Measurements from ENCODE around the gene TFRC. TPM values are rescaled to one million over a fixed set of nuclear protein-coding genes. Genes with fewer than 3 reads are reported as not detected.
"Not testable (repeated sequence)": the region's sequence is repeated elsewhere in the genome, so short reads cannot be mapped to it uniquely, and the experiment has no call there.

TFRC gene
- total RNA-seq, 2 donors from 2014 or later: 132 to 282 TPM

DNA sequence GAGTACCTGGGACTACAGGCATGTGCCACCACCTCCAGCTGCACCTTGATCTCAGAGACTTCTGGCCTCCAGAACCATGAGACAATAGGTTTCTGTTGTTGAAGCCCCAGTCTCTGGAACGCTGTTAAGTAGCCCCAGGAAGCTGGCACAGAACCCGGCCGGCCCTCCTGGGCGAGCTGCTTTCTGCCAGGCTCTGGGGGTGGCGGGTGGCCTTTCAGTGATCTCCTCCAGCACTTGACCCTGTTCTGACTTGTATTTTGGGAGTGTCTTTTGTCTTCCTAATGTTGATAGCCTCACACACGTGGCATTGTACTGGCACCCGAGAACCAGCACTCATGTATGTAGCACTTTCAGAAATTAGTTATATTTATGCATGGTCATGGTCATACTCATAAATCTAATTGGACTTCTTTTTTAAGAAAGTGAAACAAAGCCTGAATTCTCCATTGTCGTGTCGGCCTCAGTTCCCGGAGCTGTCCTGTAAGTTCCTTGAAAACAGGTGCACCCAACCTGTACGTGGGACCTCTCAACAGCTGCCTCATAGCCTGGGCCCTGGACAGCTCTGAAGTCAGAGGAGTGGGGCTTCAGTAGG is 74.0 kb downstream of the TFRC start:
- intact Hi-C loops (cut with DNase I): no loop called here
- H3K9me3 ChIP-seq: no peaks in the 10 kb centered on the region
- DNase-seq: no peak

DNA sequence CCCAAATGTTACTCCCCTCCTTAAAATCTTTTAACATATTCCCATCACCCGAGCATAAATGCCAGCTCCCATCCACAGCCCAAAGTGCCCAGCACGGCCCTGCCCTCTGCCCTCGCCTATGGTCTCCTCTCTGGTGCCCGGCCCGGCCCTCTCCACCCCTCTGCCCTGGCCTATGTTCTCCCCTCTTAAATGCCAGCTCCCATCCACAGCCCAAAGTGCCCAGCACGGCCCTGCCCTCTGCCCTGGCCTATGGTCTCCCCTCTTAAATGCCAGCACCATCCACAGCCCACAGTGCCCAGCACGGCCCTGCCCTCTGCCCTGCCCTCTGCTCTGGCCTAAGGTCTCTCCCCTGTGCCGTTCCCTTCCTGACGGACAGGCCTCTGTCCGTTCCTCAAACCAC is 76.6 kb downstream of the TFRC start:
- not testable (repeated sequence) for H3K4me3 ChIP-seq, DNase-seq

More for the DNA sequence above, 74.0 kb downstream of the TFRC start:
- H3K36me3 ChIP-seq: no peaks in the 10 kb centered on the region
- H3K27me3 ChIP-seq: no peaks in the 10 kb centered on the region
- no peak overlapping the region for H3K4me3 ChIP-seq
- TF ChIP-seq, protein P1, sequence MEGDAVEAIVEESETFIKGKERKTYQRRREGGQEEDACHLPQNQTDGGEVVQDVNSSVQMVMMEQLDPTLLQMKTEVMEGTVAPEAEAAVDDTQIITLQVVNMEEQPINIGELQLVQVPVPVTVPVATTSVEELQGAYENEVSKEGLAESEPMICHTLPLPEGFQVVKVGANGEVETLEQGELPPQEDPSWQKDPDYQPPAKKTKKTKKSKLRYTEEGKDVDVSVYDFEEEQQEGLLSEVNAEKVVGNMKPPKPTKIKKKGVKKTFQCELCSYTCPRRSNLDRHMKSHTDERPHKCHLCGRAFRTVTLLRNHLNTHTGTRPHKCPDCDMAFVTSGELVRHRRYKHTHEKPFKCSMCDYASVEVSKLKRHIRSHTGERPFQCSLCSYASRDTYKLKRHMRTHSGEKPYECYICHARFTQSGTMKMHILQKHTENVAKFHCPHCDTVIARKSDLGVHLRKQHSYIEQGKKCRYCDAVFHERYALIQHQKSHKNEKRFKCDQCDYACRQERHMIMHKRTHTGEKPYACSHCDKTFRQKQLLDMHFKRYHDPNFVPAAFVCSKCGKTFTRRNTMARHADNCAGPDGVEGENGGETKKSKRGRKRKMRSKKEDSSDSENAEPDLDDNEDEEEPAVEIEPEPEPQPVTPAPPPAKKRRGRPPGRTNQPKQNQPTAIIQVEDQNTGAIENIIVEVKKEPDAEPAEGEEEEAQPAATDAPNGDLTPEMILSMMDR (IDR thresholded peaks at IDR 0.05): no peak
- H3K4me1 ChIP-seq: no peaks in the 10 kb centered on the region
- H3K27ac ChIP-seq: no peak overlapping the region
- H3K9ac ChIP-seq (ENCODE audit: low read depth in 2 of 2, low read length in 2 of 2): no peak overlapping the region

DNA sequence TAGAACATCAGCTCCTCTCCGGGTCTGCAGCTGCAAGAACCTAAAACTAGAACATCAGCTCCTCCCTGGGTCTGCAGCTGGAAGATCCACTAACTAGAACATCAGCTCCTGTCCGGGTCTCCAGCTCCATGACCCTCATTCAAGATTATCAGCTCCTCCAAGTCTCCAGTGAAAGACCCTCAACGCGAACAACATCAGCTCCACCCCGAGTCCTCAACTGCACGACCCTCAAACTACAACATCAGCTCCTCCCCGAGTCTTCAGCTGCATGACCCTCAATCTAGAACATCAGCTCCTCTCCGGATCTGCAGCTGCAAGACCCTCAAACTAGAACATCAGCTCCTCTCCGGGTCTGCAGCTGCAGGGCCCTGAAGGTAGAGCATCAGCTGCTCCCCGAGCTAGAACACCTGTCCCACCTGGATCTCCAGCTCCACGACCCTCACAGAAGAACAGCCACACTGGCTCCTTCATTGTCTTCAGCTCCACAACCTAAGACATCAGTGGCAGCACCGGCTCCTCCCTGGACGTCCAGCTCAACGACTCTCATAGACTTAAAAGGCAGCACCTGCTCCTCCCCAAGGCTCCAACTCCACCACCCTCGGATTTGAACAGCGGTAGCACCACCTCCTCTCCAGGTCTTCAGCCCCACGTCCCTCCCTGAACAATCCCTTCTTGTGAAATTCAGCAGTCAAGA is 77.4 kb downstream of the TFRC start:
- DNase-seq; H3K4me1 ChIP-seq; H3K9ac ChIP-seq (ENCODE audit: low read depth in 2 of 2, low read length in 2 of 2); intact Hi-C loops (cut with DNase I); H3K4me3 ChIP-seq; H3K9me3 ChIP-seq; H3K36me3 ChIP-seq; H3K27me3 ChIP-seq; H3K27ac ChIP-seq: not testable (repeated sequence)

More for the DNA sequence above, 76.6 kb downstream of the TFRC start:
- H3K27me3 ChIP-seq; H3K27ac ChIP-seq; intact Hi-C loops (cut with DNase I); H3K36me3 ChIP-seq; H3K4me1 ChIP-seq; H3K9me3 ChIP-seq; H3K9ac ChIP-seq (ENCODE audit: low read depth in 2 of 2, low read length in 2 of 2): not testable (repeated sequence)

DNA sequence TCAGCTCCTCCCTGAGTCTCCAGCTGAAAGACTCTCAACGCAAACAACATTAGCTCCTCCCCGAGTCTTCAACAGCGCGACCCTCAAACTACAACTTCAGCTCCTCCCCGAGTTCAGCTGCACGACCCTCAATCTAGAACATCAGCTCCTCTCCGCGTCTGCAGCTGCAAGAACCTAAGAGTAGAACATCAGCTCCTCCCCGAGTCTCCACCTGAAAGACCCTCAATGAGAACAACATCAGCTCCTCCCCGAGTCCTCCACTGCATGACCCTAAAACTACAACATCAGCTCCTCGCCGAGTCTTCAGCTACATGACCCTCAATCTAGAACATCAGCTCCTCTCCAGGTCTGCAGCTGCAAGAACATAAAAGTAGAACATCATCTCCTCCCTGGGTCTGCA is 78.3 kb downstream of the TFRC start:
- TF ChIP-seq, protein P1 (IDR thresholded peaks at IDR 0.05): no peak
- no peaks in the 10 kb centered on the region for H3K9me3 ChIP-seq
- H3K27ac ChIP-seq: no peak overlapping the region
- no peaks in the 10 kb centered on the region for H3K4me1 ChIP-seq
- no peak overlapping the region for H3K4me3 ChIP-seq
- no peak overlapping the region for H3K9ac ChIP-seq (ENCODE audit: low read depth in 2 of 2, low read length in 2 of 2)
- intact Hi-C loops (cut with DNase I): no loop called here
- DNase-seq: no peak
- no peaks in the 10 kb centered on the region for H3K36me3 ChIP-seq
- H3K27me3 ChIP-seq: no peaks in the 10 kb centered on the region

DNA sequence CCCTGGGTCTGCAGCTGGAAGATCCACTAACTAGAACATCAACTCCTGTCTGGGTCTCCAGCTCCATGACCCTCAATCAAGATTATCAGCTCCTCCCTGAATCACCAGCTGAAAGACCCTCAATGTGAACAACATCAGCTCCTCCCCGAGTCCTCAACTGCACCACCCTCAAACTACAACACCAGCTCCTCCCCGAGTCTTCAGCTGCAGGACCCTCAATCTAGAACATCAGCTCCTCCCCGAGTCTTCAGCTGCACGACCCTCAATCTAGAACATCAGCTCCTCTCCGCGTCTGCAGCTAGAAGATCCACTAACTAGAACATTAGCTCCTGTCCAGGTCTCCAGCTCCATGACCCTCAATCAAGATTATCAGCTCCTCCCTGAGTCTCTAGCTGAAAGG is 79.2 kb downstream of the TFRC start:
- H3K9me3 ChIP-seq; H3K36me3 ChIP-seq; H3K27ac ChIP-seq; H3K27me3 ChIP-seq; H3K4me1 ChIP-seq; DNase-seq; H3K9ac ChIP-seq (ENCODE audit: low read depth in 2 of 2, low read length in 2 of 2); H3K4me3 ChIP-seq; intact Hi-C loops (cut with DNase I): not testable (repeated sequence)

DNA sequence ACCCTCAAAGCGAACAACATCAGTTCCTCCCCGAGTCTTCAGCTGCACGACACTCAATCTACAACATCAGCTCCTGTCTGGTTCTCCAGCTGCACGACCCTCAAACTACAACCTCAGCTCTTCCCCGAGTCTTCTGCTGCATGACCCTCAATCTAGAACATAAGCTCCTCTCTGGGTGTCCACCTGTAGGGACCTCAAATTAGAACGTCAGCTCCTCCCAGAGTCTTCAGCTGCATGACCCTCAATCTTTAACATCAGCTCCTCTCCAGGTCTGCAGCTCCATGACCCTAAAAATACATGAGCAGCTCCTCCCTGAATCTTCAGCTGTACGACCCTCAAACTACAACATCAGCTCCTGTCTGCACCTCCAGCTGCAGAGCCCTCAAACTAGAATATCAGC is 80.7 kb downstream of the TFRC start:
- DNase-seq; H3K9ac ChIP-seq (ENCODE audit: low read depth in 2 of 2, low read length in 2 of 2); H3K36me3 ChIP-seq; intact Hi-C loops (cut with DNase I); H3K4me1 ChIP-seq; H3K27me3 ChIP-seq; H3K9me3 ChIP-seq; H3K4me3 ChIP-seq; H3K27ac ChIP-seq: not testable (repeated sequence)

DNA sequence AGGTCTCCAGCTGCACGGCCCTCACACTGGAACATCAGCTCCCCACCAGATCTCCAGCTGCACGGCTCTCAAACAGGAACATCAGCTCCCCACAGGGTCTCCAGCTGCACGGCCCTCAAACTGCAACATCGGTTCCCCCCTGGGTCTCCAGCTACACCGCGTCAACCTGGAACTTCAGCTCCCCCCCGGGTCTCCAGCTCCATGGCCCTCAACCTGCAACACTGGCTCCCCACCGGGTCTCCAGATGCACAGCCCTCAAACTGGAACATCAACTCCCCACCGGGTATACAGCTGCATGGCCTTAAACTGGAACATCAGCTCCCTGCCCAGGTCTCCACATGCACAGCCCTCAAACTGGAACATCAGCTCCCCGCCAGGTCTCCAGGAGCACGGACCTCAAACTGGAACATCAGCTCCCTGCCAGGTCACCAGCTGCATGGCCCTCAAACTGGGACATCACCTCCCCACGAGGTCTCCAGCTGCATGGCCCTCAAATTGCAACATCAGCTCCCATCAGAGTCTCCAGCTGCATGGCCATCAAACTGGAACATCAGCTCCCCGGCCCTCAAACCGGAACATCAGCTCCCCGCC is 81.4 kb downstream of the TFRC start:
- H3K4me3 ChIP-seq; H3K27me3 ChIP-seq; H3K4me1 ChIP-seq; H3K9ac ChIP-seq (ENCODE audit: low read depth in 2 of 2, low read length in 2 of 2); H3K9me3 ChIP-seq; DNase-seq; intact Hi-C loops (cut with DNase I); H3K27ac ChIP-seq; H3K36me3 ChIP-seq: not testable (repeated sequence)

DNA sequence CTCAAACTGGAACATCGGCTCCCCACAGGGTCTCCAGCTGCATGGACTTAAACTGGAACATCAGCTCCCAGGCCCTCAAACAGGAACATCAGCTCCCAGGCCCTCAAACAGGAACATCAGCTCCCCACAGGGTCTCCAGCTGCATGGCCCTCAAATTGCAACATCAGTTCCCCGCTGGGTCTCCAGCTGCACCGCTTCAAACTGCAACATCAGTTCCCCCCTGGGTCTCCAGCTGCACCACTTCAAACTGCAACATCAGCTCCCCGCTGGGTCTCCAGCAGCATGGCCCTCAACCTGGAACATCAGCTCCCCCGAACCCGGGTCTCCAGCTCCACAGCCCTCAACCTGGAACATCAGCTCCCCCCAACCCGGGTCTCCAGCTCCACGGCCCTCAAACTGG is 82.0 kb downstream of the TFRC start:
- Histone ChIP-seq H3K27ac (no peak overlapping the region), H3K4me3 (no peak overlapping the region), H3K4me1 (no peaks in the 10 kb centered on the region), H3K9me3 (no peaks in the 10 kb centered on the region), H3K36me3 (no peaks in the 10 kb centered on the region), H3K27me3 (no peaks in the 10 kb centered on the region), H3K9ac (ENCODE audit: low read depth in 2 of 2, low read length in 2 of 2) (no peak overlapping the region)
- DNase-seq: no peak
- TF ChIP-seq, protein P1 (IDR thresholded peaks at IDR 0.05): no peak
- intact Hi-C loops (cut with DNase I): no loop called here

All from colonic mucosa (tissue), 4 donors.